MG63 (cell line): ENCODE measurements around the gene EEPD1. TPM values are rescaled to one million over a fixed set of nuclear protein-coding genes. Genes with fewer than 3 reads are reported as not detected.
"Not testable (repeated sequence)": the region's sequence is repeated elsewhere in the genome, so short reads cannot be mapped to it uniquely, and the experiment has no call there.

Experiments
- DNase-seq: peaks from one replicate; pipeline ENCODE4 v3.0.0-alpha.2; 2020
- H3K27me3 ChIP-seq: fragments of 250-450 bp; sonication (Bioruptor Pico); 2 replicates; pipeline ENCODE4 v1.5.1; 2020; ENCODE audit warnings: mild to moderate bottlenecking, moderate library complexity
- H3K36me3 ChIP-seq: fragments of 250-450 bp; sonication (Bioruptor Pico); 2 replicates; pipeline ENCODE4 v1.5.1; 2020; ENCODE audit warnings: mild to moderate bottlenecking, moderate library complexity
- H3K4me3 ChIP-seq: fragments of 250-450 bp; sonication (Bioruptor Pico); 2 replicates; pipeline ENCODE4 v1.5.1; 2020; ENCODE audit warnings: mild to moderate bottlenecking, moderate library complexity
- H3K9me3 ChIP-seq: fragments of 250-450 bp; sonication (Bioruptor Pico); 2 replicates; pipeline ENCODE4 v1.5.1; 2020; ENCODE audit warnings: mild to moderate bottlenecking, moderate library complexity
- total RNA-seq: library from RNA; depleted of rRNA; stranded (reverse); fragments of >200 nt; shearing (Covaris generic); gene quantifications from 2 replicates; pipeline ENCODE4 v1.2.3, GENCODE V29; 2014; ENCODE audit warnings: low replicate concordance

EEPD1 gene
- total RNA-seq, 1 experiment from 2014 or later, result 8.6 TPM

DNA sequence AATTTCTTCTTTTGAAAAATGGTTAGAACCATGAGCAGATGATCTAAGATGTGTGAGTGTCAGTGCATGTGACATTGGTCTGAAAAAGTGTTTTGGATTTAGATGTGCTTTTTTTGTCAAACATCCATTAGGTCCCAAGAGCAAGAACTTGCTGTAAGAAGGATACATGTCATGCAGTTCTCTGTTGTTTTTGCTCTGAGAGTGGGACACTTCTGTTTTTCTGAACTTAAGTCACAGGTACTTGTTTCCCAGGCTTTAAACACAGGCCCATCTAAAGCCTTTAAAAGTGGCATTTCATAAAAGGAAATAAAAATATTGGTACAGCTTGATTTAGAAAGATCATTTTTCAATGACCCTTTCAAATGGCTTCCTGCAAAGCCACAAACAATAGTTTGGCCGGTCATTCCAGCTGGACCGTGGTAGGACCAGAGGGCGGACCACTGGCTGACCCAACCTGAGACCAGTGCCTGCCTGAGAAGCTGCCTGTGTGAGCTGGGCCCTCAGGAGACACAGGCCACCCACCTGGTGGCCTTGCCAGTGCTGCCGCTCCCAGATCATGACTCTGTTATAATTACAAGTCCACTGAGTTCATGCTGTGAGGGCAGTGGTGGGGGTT, 92.7 kb downstream of the EEPD1 start:
- H3K36me3 ChIP-seq, result no peaks in the 10 kb centered on the region
- no peak overlapping the region for H3K4me3 ChIP-seq
- no peaks in the 10 kb centered on the region for H3K9me3 ChIP-seq
- DNase-seq, result no peak
- H3K27me3 ChIP-seq, result no peaks in the 10 kb centered on the region

DNA sequence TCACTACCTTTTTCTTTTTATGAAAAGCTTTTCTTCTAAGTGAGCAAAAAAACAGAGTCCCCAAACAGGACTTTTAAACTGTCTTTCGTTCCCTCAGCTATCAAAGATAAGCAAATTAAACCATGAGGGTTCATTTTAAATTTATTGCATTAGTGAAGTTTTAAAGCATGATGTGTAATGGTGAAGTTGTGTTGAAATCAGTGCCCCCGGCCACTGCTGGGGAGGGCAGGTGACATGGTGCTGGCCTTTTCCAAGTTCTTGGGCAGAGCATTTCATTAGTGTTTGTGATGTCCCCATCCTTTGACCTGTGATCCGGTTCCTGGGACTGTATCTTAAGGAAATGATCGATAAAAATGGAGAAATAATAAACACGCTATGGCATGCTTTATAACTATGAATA, 96.0 kb downstream of the EEPD1 start:
- no peak for DNase-seq
- Histone ChIP-seq H3K4me3 (no peak overlapping the region), H3K9me3 (peaks cover 7% of the 10 kb centered on the region; the same call in 1 of the 2 replicates), H3K27me3 (no peaks in the 10 kb centered on the region), H3K36me3 (no peaks in the 10 kb centered on the region)

DNA sequence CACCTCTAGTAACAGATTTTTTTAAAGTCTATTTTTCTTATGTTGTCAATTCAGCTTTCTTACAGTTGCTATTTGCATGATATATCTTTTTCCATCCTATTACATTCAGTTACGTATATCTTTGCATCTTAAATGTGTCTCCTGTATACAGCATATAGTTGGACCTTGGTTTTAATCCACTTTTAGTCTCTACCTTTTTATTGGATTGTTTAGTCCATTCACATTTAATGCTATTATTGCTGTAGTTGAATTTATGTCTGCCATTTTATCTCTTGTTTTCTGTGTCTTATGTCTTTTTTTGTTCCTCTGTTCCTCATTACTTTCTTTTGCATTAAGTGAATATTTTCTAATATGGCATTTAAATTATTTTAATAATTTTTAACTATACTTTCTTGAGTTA, 100.6 kb downstream of the EEPD1 start:
- Histone ChIP-seq H3K36me3 (no peaks in the 10 kb centered on the region), H3K27me3 (no peaks in the 10 kb centered on the region), H3K4me3 (no peak overlapping the region), H3K9me3 (peaks cover 10% of the 10 kb centered on the region; the same call in 1 of the 2 replicates)
- no peak for DNase-seq

DNA sequence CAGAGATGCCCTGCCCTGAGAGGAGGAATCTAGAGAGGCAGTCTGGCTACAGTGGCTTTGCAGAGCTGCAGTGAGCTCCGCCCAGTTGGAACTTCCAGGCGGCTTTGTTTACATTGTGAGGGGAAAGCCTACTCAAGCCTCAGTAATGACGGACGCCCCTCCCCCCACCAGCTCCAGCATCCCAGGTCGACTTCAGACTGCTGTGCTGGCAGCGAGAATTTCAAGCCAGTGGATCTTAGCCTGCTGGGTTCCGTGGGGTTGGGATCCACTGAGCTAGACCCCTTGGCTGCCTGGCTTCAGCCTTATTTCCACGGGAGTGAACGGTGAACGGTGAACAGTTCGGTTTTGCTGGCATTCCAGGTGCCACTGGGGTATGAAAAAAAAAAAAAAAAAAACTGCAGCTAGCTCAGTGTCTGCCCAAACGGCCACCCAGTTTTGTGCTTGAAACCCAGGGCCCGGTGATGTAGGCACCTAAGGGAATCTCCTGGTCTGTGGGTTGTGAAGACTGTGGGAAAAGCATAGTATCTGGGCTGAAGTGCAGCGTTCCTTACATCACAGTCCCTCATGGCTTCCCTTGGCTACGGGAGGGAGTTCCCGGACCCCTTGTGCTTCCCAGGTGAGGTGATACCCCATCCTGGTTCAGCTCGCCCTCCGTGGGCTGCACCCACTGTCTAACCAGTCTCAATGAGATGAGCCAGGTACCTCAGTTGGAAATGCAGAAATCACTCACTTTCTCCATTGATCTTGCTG, 105.6 kb downstream of the EEPD1 start:
- H3K4me3 ChIP-seq, H3K36me3 ChIP-seq, H3K9me3 ChIP-seq, H3K27me3 ChIP-seq: not testable (repeated sequence)
- DNase-seq, result peak; percentile 73

- Histone ChIP-seq H3K4me3 (no peak overlapping the region), H3K27me3 (no peaks in the 10 kb centered on the region), H3K9me3 (peaks cover 3% of the 10 kb centered on the region; the same call in 1 of the 2 replicates), H3K36me3 (no peaks in the 10 kb centered on the region)
- no peak for DNase-seq
Observed at GRCh38 chr7:36260481-36260880, 107.4 kb downstream of the EEPD1 start.

GRCh38 chr7:36261019-36261754, 108.1 kb downstream of the EEPD1 start:
- peak; percentile 52 for DNase-seq
- Histone ChIP-seq H3K36me3 (no peaks in the 10 kb centered on the region), H3K9me3 (no peaks in the 10 kb centered on the region; the same call in 1 of the 2 replicates), H3K27me3 (no peaks in the 10 kb centered on the region), H3K4me3 (no peak overlapping the region)

- Histone ChIP-seq H3K4me3 (no peak overlapping the region), H3K27me3 (no peaks in the 10 kb centered on the region), H3K36me3 (no peaks in the 10 kb centered on the region), H3K9me3 (no peaks in the 10 kb centered on the region; the same call in 1 of the 2 replicates)
- DNase-seq, result no peak
Observed at GRCh38 chr7:36262309-36263094, 109.4 kb downstream of the EEPD1 start.

DNA sequence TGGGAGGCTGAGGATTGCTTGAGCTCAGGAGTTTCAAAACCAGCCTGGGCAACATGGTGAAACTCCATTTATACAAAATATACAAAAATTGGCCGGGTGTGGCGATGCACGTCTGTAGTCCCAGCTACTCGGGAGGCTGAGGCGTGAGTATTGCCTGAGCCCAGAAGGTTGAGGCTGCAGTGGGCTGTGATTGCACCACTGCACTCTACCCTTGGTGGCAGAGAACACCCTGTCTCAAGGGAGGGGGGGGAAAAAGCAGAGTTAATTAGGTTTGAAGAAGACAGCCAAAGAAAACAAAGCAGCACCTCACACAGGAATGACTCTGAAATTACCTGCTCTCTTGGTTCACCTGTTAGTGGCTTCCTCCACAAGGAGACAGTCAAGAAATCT, 110.0 kb downstream of the EEPD1 start:
- Histone ChIP-seq H3K36me3 (no peaks in the 10 kb centered on the region), H3K9me3 (no peaks in the 10 kb centered on the region; the same call in 1 of the 2 replicates), H3K4me3 (no peak overlapping the region), H3K27me3 (no peaks in the 10 kb centered on the region)
- DNase-seq, result no peak

DNA sequence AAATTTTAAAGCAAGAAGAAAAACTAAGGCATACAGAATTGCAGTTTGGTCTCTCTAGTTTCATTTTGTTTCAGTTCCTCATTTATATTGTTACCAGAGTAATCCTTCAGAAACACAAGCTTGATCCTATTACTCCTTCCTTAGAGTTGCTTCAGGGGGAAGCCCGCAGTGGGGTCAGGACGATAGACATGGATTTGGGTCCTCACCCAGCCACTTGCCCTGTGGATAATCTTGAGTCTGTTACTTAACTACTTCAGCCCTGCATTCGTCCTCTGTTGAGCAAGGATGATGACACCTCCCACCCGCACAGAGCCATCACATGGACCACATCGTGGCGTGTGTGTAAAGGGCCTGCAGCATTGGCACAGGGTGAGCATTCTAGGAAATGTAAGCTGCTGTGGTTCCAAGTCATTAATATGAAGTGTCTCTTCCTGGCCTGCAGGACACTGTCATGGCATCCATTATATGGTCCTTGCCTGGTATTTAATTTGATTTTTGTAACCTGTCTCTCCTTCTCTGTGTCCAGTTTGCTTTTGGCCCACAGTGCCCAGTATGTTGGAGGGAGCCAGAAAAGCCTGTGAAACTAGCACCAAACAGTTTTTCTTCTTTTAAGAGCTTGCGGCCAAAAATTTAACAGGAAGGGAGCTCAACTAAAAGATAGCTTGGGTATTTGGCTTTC, 111.2 kb downstream of the EEPD1 start:
- no peak for DNase-seq
- Histone ChIP-seq H3K27me3 (no peaks in the 10 kb centered on the region), H3K9me3 (no peaks in the 10 kb centered on the region; the same call in 1 of the 2 replicates)

GRCh38 chr7:36264913-36265516, 112.0 kb downstream of the EEPD1 start:
- H3K27me3 ChIP-seq, result no peaks in the 10 kb centered on the region
- no peak for DNase-seq
- no peaks in the 10 kb centered on the region; the same call in 1 of the 2 replicates for H3K9me3 ChIP-seq
- no peaks in the 10 kb centered on the region for H3K36me3 ChIP-seq
- H3K4me3 ChIP-seq, result no peak overlapping the region

More for the DNA sequence above, 111.2 kb downstream of the EEPD1 start:
- H3K36me3 ChIP-seq, result no peaks in the 10 kb centered on the region
- H3K4me3 ChIP-seq, result no peak overlapping the region

DNA sequence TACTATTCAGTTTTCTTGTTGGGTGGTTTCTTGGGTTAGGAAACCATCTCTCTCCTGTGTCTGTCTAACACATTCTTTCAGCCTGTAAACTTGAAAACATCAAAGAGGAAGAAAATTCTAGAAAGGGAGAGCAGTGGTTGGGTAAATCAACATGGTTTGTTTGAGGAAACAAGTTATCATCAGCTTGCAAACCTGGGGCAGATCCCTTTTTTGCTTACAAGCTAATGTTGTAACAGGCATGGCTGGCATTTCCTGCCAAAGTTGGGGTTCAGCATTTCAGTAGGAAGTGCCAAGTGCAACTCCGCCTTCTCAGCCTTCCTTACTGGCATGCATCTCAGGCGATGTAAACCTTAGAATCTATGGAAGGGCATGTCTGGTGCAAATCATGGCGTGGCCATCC, 112.6 kb downstream of the EEPD1 start:
- H3K36me3 ChIP-seq, result no peaks in the 10 kb centered on the region
- H3K4me3 ChIP-seq, result no peak overlapping the region
- no peaks in the 10 kb centered on the region; the same call in 1 of the 2 replicates for H3K9me3 ChIP-seq
- no peaks in the 10 kb centered on the region for H3K27me3 ChIP-seq
- no peak for DNase-seq

DNA sequence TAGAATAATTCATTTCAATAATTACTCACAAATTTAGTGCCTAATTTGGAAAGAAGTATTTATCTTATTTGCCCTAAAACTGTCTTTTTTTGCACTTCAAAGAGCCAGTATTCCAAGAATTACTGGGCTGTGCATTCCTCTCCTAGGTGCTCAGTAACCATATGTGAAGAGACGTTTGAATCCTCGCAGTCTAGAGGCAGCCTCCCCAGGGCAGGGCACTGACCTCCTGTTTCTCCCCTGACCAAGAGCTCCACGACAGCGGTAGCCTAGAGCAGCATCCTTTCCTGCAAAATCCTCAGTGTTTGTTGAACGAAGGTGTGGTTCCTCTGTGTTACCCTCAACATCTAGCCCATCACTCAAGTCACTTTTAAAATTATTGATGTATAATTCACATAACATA, 113.1 kb downstream of the EEPD1 start:
- H3K27me3 ChIP-seq, result no peaks in the 10 kb centered on the region
- DNase-seq, result no peak
- H3K4me3 ChIP-seq, result no peak overlapping the region
- H3K36me3 ChIP-seq, result no peaks in the 10 kb centered on the region
- H3K9me3 ChIP-seq, result no peaks in the 10 kb centered on the region; the same call in 1 of the 2 replicates

DNA sequence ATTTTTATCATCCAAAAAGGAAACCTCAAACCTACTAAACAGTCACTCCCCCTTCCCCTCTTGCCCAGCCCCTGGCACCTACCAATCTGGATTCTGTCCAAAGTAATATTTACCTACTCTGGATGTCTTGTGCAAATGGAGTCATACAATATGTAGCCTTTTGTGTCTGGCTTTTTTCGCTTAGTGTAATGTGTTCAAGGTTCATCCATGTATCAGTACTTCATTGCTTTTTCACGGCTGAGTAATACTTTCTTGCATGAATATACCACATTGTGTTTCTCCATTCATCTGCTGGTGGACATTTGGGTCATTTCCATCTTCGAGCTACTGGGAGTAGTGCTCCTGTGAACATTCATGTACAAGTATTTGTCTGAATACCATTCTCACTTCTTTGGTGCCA, 113.6 kb downstream of the EEPD1 start:
- no peak for DNase-seq
- Histone ChIP-seq H3K27me3 (no peaks in the 10 kb centered on the region), H3K36me3 (no peaks in the 10 kb centered on the region), H3K4me3 (no peak overlapping the region), H3K9me3 (no peaks in the 10 kb centered on the region)

GRCh38 chr7:36272211-36272566, 119.1 kb downstream of the EEPD1 start:
- Histone ChIP-seq H3K27me3 (no peaks in the 10 kb centered on the region), H3K9me3 (no peaks in the 10 kb centered on the region), H3K4me3 (no peak overlapping the region), H3K36me3 (no peaks in the 10 kb centered on the region)
- no peak for DNase-seq

DNA sequence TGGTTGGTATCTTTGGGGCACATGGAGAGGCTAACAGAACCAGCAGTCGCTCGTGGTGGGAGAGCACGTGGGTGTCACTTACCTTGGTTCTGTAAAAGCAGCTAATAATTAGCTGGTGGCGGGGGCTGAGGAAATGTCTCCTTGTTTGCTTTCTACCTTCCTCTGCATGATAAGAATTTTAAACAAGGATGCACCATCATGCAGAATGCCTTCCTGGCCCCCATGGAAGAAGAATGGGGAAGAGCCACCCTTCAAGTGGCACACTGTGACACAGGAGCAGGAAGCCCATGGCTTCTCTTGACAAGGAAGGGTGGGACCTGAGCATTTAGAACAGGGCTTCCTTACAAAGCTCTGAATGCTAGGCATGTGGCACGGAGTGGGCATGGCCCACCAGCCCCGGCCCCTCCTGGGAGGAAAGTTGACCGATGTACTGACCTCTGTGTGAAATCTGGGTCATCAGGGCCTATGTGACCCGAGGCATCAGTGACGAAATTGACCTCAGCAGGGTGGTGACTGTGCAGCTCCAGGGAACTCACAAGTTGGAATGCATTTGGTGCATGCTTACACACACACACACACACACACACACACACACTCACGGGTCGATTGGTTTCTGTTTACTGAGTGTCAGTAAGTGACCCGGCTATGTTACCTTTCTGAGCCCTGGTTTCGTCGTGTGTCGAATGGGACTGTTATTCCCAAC, 119.7 kb downstream of the EEPD1 start:
- no peaks in the 10 kb centered on the region for H3K27me3 ChIP-seq
- H3K4me3 ChIP-seq, result no peak overlapping the region
- no peak for DNase-seq
- H3K9me3 ChIP-seq, result no peaks in the 10 kb centered on the region
- no peaks in the 10 kb centered on the region for H3K36me3 ChIP-seq
